ENCODE data around the gene DGKB.

The DGKB gene

DNA sequence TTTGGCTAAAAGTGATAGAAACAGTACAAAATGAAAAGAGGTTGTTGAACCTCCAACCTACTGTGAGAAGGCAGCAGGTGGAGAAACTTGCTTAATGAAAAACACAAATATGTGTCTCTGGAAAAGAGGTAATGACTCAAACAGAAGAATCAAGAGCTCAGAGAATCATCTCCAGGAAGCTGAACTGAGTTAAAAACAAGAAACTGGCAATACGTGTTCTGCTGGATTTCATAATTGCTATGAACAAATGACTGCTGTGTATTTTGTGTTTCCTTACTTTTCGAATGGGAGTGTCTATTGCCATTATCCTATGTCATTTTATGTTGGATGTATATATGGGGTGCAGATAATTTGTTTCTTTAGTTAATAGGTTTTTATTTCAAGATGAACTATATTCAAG, 401.1 kb downstream of the DGKB start:
- TF ChIP-seq, protein P1, sequence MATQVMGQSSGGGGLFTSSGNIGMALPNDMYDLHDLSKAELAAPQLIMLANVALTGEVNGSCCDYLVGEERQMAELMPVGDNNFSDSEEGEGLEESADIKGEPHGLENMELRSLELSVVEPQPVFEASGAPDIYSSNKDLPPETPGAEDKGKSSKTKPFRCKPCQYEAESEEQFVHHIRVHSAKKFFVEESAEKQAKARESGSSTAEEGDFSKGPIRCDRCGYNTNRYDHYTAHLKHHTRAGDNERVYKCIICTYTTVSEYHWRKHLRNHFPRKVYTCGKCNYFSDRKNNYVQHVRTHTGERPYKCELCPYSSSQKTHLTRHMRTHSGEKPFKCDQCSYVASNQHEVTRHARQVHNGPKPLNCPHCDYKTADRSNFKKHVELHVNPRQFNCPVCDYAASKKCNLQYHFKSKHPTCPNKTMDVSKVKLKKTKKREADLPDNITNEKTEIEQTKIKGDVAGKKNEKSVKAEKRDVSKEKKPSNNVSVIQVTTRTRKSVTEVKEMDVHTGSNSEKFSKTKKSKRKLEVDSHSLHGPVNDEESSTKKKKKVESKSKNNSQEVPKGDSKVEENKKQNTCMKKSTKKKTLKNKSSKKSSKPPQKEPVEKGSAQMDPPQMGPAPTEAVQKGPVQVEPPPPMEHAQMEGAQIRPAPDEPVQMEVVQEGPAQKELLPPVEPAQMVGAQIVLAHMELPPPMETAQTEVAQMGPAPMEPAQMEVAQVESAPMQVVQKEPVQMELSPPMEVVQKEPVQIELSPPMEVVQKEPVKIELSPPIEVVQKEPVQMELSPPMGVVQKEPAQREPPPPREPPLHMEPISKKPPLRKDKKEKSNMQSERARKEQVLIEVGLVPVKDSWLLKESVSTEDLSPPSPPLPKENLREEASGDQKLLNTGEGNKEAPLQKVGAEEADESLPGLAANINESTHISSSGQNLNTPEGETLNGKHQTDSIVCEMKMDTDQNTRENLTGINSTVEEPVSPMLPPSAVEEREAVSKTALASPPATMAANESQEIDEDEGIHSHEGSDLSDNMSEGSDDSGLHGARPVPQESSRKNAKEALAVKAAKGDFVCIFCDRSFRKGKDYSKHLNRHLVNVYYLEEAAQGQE (IDR thresholded peaks at IDR 0.05; ENCODE audit: insufficient replicate concordance, low read depth), result no peak
- TF ChIP-seq POLR2AphosphoS5 (IDR thresholded peaks at IDR 0.05; ENCODE audit: low read depth) (no peak), SPI1 (IDR thresholded peaks at IDR 0.05; ENCODE audit: borderline replicate concordance, low read depth) (no peak), GABPA (IDR thresholded peaks at IDR 0.05; ENCODE audit: low read depth) (no peak)
- TF ChIP-seq, protein P2, sequence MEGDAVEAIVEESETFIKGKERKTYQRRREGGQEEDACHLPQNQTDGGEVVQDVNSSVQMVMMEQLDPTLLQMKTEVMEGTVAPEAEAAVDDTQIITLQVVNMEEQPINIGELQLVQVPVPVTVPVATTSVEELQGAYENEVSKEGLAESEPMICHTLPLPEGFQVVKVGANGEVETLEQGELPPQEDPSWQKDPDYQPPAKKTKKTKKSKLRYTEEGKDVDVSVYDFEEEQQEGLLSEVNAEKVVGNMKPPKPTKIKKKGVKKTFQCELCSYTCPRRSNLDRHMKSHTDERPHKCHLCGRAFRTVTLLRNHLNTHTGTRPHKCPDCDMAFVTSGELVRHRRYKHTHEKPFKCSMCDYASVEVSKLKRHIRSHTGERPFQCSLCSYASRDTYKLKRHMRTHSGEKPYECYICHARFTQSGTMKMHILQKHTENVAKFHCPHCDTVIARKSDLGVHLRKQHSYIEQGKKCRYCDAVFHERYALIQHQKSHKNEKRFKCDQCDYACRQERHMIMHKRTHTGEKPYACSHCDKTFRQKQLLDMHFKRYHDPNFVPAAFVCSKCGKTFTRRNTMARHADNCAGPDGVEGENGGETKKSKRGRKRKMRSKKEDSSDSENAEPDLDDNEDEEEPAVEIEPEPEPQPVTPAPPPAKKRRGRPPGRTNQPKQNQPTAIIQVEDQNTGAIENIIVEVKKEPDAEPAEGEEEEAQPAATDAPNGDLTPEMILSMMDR (IDR thresholded peaks at IDR 0.05; ENCODE audit: insufficient read depth, low read length), result no peak
- Histone ChIP-seq H3K4me3 (replicated peaks; ENCODE audit: insufficient read depth, low read length) (no peak overlapping the region), H3K27ac (replicated peaks) (no peak overlapping the region), H3K27me3 (ENCODE audit: insufficient read depth, poor library complexity, severe bottlenecking) (no peaks in the 10 kb centered on the region)
- no peak for DNase-seq (ENCODE audit: low read depth in 1 of 2, low spot score in 1 of 2)

DNA sequence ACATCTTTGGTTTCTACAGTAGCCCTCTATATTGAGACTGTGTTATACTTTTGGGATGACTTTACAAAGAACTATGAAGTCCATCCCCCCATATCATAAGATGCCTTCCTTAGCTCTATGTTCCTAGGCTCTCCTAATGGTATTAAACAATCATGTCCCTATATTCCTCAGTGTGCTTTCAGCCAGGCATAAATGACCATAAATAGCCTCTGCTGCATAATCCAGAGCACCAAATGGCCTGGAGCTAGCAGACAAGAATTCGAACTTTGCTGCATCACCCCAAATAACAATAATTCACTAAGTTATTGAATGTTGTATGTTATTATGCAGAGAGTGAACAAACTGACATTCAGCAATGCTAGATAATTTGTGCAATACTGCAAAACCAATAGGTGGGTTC, 405.2 kb downstream of the DGKB start:
- TF ChIP-seq GABPA (IDR thresholded peaks at IDR 0.05; ENCODE audit: low read depth), result no peak
- TF ChIP-seq POLR2AphosphoS5 (IDR thresholded peaks at IDR 0.05; ENCODE audit: low read depth), result no peak
- TF ChIP-seq, protein P1 (IDR thresholded peaks at IDR 0.05; ENCODE audit: insufficient replicate concordance, low read depth), result no peak
- TF ChIP-seq SPI1 (IDR thresholded peaks at IDR 0.05; ENCODE audit: borderline replicate concordance, low read depth), result no peak
- TF ChIP-seq, protein P2 (IDR thresholded peaks at IDR 0.05; ENCODE audit: insufficient read depth, low read length), result no peak
- no peaks in the 10 kb centered on the region for H3K27me3 ChIP-seq (ENCODE audit: insufficient read depth, poor library complexity, severe bottlenecking)
- no peak for DNase-seq (ENCODE audit: low read depth in 1 of 2, low spot score in 1 of 2)
- H3K4me3 ChIP-seq (replicated peaks; ENCODE audit: insufficient read depth, low read length), result no peak overlapping the region
- H3K27ac ChIP-seq (replicated peaks), result no peak overlapping the region

DNA sequence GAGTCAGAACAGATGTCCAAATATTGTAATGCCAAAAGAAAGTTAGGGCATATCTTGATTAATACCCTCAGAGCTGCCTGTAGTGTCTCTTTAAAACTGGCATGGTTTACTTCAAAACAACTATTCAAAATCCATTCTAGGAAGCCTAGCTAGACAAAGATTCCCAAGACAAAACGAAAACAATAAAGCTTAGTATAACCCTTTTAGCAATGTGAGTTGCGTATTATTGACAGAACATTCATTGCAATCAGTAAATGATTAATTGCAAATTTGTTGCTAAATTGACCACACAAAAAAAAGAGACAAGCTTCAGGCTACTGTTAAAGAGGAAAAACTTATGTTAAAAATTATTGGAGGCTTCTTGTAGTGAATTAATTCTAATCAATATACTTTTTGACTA, 406.9 kb downstream of the DGKB start:
- no peak for DNase-seq (ENCODE audit: low read depth in 1 of 2, low spot score in 1 of 2)
- Histone ChIP-seq H3K4me3 (replicated peaks; ENCODE audit: insufficient read depth, low read length) (no peak overlapping the region), H3K27me3 (ENCODE audit: insufficient read depth, poor library complexity, severe bottlenecking) (no peaks in the 10 kb centered on the region), H3K27ac (replicated peaks) (no peak overlapping the region)
- no peak for TF ChIP-seq SPI1 (IDR thresholded peaks at IDR 0.05; ENCODE audit: borderline replicate concordance, low read depth)
- no peak for TF ChIP-seq POLR2AphosphoS5 (IDR thresholded peaks at IDR 0.05; ENCODE audit: low read depth)
- no peak for TF ChIP-seq GABPA (IDR thresholded peaks at IDR 0.05; ENCODE audit: low read depth)
- TF ChIP-seq, protein P1 (IDR thresholded peaks at IDR 0.05; ENCODE audit: insufficient replicate concordance, low read depth), result no peak
- TF ChIP-seq, protein P2 (IDR thresholded peaks at IDR 0.05; ENCODE audit: insufficient read depth, low read length), result no peak
